GM15510 (cell line): ENCODE data around the gene PDZD2.

Experiments
- POLR2A ChIP-seq: IDR thresholded peaks from 3 replicates; pipeline ENCODE4 v1.6.1; 2011; ENCODE audit warnings: borderline replicate concordance; ENCODE audit not compliant: insufficient read length; ENCODE audit errors: extremely low read depth

PDZD2 gene

DNA sequence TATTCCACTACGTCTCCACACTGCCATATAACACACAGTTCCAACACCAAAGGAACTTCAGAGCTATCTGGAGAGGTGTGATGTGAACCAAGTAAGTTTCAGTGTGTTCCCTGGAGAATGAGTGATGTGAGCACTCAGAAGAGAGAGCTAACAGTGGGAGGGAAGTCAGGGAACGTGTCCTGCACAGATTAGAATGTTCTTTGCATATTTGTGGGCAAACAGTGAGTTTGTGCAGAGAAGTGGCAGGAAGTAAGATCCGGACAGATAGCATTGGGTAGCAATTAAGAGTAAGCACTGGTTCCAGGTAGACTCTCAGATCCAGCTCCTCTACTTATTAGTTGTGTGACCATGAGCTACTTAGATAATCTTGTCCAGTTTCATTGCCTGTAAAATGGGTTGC is 206.4 kb downstream of the PDZD2 start:
- TF ChIP-seq POLR2A, result no peak

DNA sequence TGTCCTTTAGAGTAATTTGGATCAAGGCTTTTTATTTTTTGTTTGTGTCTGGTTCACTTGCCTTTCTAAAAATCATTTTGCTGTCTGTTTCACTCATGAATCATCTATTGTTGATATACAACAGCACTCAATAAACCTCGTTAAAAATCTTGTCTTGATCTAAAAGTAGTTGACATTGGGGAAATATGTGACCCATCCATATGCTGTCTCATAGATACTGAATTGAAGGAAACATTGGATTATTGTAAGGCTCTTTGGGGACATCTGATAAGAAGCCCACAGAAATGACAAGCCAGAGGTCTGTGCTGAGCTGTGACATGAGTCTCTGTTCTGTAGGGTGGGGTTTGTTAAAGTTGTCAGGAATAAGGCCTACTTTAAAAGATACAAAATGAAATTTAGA is 208.0 kb downstream of the PDZD2 start:
- TF ChIP-seq POLR2A, result no peak

GRCh38 chr5:31847354-31847753 is 208.4 kb downstream of the PDZD2 start:
- TF ChIP-seq POLR2A, result no peak

GRCh38 chr5:31850981-31851689 is 212.2 kb downstream of the PDZD2 start:
- TF ChIP-seq POLR2A, result no peak

- TF ChIP-seq POLR2A, result no peak
These were observed 214.6 kb downstream of the PDZD2 start for GRCh38 chr5:31853398-31854135.

- TF ChIP-seq POLR2A, result no peak
These were observed 215.5 kb downstream of the PDZD2 start for GRCh38 chr5:31854181-31855133.

DNA sequence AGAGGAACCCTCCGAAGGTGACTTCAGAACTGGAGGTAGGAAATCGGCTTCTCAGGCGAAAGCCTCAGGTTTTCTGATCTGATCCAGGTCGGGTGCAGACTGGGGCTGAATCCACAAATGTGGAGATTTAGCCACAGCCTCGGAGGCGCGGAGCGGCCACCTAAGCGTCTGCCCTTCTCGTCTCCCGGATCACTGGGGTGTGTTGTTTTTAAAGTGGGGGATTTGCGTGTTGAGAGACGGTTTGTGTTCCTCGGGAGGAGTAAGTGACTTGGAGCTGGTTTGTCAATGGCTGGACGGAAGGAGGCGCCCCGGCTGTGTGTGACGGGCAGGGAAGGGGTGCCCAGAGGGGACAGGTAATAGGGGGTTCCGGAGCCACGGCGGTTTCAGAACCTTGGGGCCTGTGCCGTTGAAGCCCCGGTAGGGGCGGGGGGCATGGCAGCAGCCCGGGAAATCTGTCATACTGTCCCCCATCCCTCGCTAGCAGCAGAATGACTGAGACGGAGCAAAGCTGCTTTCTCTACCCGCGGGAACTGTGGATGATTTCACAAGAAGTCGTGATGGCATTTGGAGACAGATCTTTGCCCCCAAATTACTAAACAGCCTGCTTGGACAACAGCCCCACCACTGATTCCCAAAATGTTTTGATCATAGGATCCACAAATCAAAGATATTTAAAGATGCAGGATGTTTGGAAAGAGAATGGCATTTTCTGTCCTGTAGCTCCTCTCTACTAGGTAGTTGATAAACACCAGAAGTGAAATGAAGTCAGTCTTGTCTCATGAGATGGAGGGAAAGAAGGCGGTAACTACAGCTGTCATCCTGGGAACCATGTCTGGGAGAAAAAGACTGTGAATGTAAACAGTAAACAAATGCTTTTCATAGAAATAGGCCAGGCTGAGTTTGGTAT is 216.5 kb downstream of the PDZD2 start:
- no peak for TF ChIP-seq POLR2A

DNA sequence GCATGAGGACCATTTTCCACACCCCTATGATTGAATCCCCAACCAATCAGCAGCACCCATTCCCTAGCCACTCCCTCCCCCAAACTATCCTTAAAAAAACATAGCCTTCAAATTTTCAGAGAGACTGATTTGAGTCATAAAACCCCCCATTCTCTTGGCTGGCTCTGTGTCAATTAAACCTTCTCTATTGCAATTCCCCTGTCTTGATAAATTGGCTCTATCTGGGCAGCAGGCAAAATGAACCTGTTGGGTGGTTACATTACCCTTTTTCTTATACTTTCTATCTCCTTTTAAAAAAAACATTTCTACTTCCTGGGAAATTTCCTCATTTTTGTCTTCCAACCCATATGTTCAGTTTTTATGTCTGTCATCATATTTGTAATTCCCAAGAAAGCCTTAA is 220.2 kb downstream of the PDZD2 start:
- no peak for TF ChIP-seq POLR2A

DNA sequence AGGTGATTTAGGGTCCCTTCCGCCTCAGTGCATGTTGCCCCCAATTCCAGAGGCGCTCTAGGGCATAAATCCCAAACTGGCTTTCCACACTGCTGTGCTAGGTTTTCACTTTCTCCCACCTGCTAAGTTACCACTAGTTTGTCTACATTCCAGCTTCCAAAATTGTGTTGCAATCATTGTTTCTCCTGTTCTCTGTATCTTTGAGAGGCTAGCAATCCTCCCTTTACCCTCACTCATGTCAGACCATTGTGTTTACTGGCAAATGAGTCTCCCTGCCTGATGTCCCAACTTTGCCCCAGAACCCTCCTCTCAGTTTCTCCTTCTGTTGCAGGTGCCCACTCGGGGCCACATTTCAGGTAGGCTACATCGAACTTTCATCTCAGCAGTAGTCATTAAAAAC is 221.3 kb downstream of the PDZD2 start:
- no peak for TF ChIP-seq POLR2A

- no peak for TF ChIP-seq POLR2A
These were observed 221.9 kb downstream of the PDZD2 start for GRCh38 chr5:31860726-31861433.

DNA sequence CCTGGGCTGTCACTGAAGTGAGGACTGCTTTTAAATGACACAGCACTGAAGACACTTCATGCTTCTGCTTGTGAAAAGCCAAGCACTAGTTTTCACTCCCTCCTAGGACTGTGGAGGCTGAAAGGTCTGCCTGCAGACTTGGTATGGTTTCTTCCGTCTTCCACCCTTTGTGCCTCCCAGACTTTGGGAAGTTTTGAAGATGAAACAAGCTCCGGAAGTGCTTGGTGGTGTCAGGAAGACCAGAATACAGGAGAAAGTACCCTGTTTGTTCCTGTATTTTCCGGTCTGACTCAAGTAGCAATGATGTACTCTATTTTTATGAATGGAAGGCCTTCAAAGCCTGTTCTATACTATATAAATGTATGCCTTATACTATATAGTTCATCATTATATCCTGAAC is 222.7 kb downstream of the PDZD2 start:
- TF ChIP-seq POLR2A, result no peak

- no peak for TF ChIP-seq POLR2A
These were observed 225.1 kb downstream of the PDZD2 start for GRCh38 chr5:31863991-31864411.

- no peak for TF ChIP-seq POLR2A
These were observed 227.2 kb downstream of the PDZD2 start for GRCh38 chr5:31866166-31866565.
